SH-SY5Y (cell line): ENCODE results near the gene PASK.

Experiments
- GATA2 ChIP-seq: IDR thresholded peaks from 2 replicates; pipeline ENCODE4 v1.6.1; 2011; ENCODE audit warnings: mild to moderate bottlenecking, low read depth, low read length
- GATA3 ChIP-seq: IDR thresholded peaks from 2 replicates; pipeline ENCODE4 v1.6.1; 2011; ENCODE audit warnings: low read depth, mild to moderate bottlenecking, low read length, moderate library complexity

DNA sequence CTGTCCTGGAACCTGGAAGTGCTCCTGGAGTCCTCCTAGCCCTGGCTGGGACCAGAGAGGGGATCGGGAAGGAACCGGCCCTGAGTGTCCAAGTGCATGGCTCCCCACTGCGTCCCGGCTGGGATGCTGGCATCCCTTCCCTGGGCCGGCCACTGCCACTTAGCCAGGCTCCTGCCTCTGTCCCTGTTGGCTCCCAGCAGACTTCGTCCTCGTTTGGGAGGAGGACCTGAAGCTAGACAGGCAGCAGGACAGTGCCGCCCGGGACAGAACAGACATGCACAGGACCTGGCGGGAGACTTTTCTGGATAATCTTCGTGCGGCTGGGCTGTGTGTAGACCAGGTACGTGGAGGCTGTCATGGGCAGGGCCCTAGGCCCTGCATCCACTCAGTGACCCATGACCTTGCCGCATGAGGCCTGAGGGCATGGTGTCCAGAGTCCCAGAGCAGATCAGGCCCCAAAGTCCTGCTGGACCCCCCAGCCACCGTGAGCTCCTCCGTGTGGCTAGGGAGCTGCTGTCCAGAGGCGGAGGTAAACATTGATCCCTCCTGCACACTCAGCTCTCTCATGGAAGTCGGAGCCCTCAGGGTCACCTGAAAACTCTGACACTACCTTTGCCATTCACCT, 46.3 kb upstream of the PASK start:
- TF ChIP-seq GATA2 (no peak), GATA3 (no peak)
